Measurements from ENCODE around the gene TMEM208. TPM values are rescaled to one million over a fixed set of nuclear protein-coding genes. Genes with fewer than 3 reads are reported as not detected.

The TMEM208 gene
- 10 to 100 TPM; 34.2 to 48.7 (median 45.8) TPM for polyA plus RNA-seq (ENCODE audit: insufficient read length in 3 of 3)
- long read RNA-seq, donor 1, transcript TMEM208-201 (6 exons, 793 nt) = major isoform, 15 of 23 reads
- long read RNA-seq, donor 1, partial matches to known transcripts = 7 of 23 reads
- long read RNA-seq, donor 1, other reads (novel, unspliced or antisense) = 0 of 23 reads
- long read RNA-seq, donor 2, transcript TMEM208-201 (6 exons, 793 nt) = major isoform, 24 of 36 reads
- long read RNA-seq, donor 2, partial matches to known transcripts = 7 of 36 reads
- long read RNA-seq, donor 2, other reads (novel, unspliced or antisense) = 0 of 36 reads
- long read RNA-seq, donor 3, transcript TMEM208-201 (6 exons, 793 nt) = major isoform, 48 of 64 reads
- long read RNA-seq, donor 3, transcript TMEM208-203 (6 exons, 775 nt) = minor isoform, 5 of 64 reads
- long read RNA-seq, donor 3, partial matches to known transcripts = 9 of 64 reads
- long read RNA-seq, donor 3, other reads (novel, unspliced or antisense) = 0 of 64 reads
- long read RNA-seq, donor 4, transcript TMEM208-201 (6 exons, 793 nt) = major isoform, 31 of 35 reads
- long read RNA-seq, donor 4, partial matches to known transcripts = 0 of 35 reads
- long read RNA-seq, donor 4, other reads (novel, unspliced or antisense) = 0 of 35 reads
- long read RNA-seq, donor 5 = 0 reads
- long read RNA-seq, donor 6, transcript TMEM208-201 (6 exons, 793 nt) = major isoform, 27 of 39 reads
- long read RNA-seq, donor 6, transcript TMEM208-203 (6 exons, 775 nt) = minor isoform, 6 of 39 reads
- long read RNA-seq, donor 6, partial matches to known transcripts = 5 of 39 reads
- long read RNA-seq, donor 6, other reads (novel, unspliced or antisense) = 0 of 39 reads
- long read RNA-seq, donor 7, transcript TMEM208-201 (6 exons, 793 nt) = major isoform, 34 of 49 reads
- long read RNA-seq, donor 7, partial matches to known transcripts = 6 of 49 reads
- long read RNA-seq, donor 7, other reads (novel, unspliced or antisense) = 0 of 49 reads
- long read RNA-seq, donor 8 = 0 reads
- long read RNA-seq, donor 9, transcript TMEM208-212 (5 exons, 915 nt) = minor isoform, 5 of 47 reads
- long read RNA-seq, donor 9, transcript TMEM208-201 (6 exons, 793 nt) = major isoform, 35 of 47 reads
- long read RNA-seq, donor 9, partial matches to known transcripts = 0 of 47 reads
- long read RNA-seq, donor 9, other reads (novel, unspliced or antisense) = 0 of 47 reads
- long read RNA-seq, donor 10, transcript TMEM208-201 (6 exons, 793 nt) = major isoform, 25 of 39 reads
- long read RNA-seq, donor 10, partial matches to known transcripts = 6 of 39 reads
- long read RNA-seq, donor 10, other reads (novel, unspliced or antisense) = 0 of 39 reads
- long read RNA-seq, donor 11, transcript TMEM208-201 (6 exons, 793 nt) = major isoform, 35 of 40 reads
- long read RNA-seq, donor 11, partial matches to known transcripts = 0 of 40 reads
- long read RNA-seq, donor 11, other reads (novel, unspliced or antisense) = 0 of 40 reads
- long read RNA-seq, donor 12, transcript TMEM208-201 (6 exons, 793 nt) = major isoform, 13 of 18 reads
- long read RNA-seq, donor 12, partial matches to known transcripts = 0 of 18 reads
- long read RNA-seq, donor 12, other reads (novel, unspliced or antisense) = 0 of 18 reads
- long read RNA-seq, donor 13 = 0 reads
- long read RNA-seq, donor 14, transcript TMEM208-201 (6 exons, 793 nt) = major isoform, 32 of 37 reads
- long read RNA-seq, donor 14, partial matches to known transcripts = 0 of 37 reads
- long read RNA-seq, donor 14, other reads (novel, unspliced or antisense) = 0 of 37 reads
- long read RNA-seq, donor 15, transcript TMEM208-201 (6 exons, 793 nt) = major isoform, 13 of 23 reads
- long read RNA-seq, donor 15, partial matches to known transcripts = 6 of 23 reads
- long read RNA-seq, donor 15, other reads (novel, unspliced or antisense) = 0 of 23 reads
- long read RNA-seq, donor 16, transcript TMEM208-201 (6 exons, 793 nt) = major isoform, 74 of 96 reads
- long read RNA-seq, donor 16, partial matches to known transcripts = 12 of 96 reads
- long read RNA-seq, donor 16, other reads (novel, unspliced or antisense) = 0 of 96 reads

- peak; percentile 94 to 100 (median 99) for DNase-seq (ENCODE audit: extremely low read depth in 1 of 11, low read depth in 9 of 11, low spot score in 4 of 11)
Measured at GRCh38 chr16:67226804-67227566, at the start of gene TMEM208. Gene TMEM208 (plus strand): TSS chr16:67227130. CDS start chr16:67227219, 89 bp downstream.

- no peak for DNase-seq (ENCODE audit: extremely low read depth in 1 of 11, low read depth in 9 of 11, low spot score in 4 of 11)
Measured at GRCh38 chr16:67177743-67178699, 48.9 kb upstream of the TMEM208 start.

DNA sequence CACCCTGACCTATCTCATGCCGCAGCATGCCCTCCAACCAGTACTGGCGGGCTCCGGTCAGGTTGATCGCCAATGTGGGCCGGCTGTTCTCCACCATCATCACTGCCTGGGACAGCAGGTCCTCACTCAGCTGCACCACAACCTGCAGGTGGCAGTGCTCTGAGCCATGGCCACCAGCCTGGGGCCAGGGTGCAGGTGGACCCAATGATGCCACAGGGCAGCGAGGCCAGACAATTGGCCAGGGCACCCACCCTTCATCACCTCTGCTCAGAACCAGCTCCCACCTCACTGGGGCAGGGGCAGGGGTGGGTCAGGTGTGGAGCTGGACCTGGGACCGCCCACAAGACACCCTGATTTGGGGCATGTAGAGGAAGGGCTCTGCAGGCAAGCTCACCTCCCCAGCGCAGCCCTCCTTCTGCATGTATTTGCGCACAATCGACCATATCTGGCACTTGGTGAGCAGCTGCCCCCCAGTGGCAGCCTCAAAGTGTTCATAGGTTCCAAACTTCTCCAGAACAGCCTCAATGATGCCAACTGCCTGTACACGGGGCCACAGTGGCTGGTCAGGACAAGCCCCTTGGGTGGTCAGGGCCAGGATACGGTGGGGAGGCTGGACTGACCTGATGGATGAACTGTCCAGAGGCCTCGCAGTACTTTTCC is 47.4 kb upstream of the TMEM208 start:
- DNase-seq (ENCODE audit: extremely low read depth in 1 of 11, low read depth in 9 of 11, low spot score in 4 of 11) = no peak

GRCh38 chr16:67180166-67180565 is 46.8 kb upstream of the TMEM208 start:
- no peak for DNase-seq (ENCODE audit: extremely low read depth in 1 of 11, low read depth in 9 of 11, low spot score in 4 of 11)

- DNase-seq (ENCODE audit: extremely low read depth in 1 of 11, low read depth in 9 of 11, low spot score in 4 of 11) = no peak
Measured at GRCh38 chr16:67181346-67181745, 45.6 kb upstream of the TMEM208 start.

GRCh38 chr16:67182288-67182687 is 44.6 kb upstream of the TMEM208 start:
- no peak for DNase-seq (ENCODE audit: extremely low read depth in 1 of 11, low read depth in 9 of 11, low spot score in 4 of 11)

GRCh38 chr16:67183284-67183626 is 43.7 kb upstream of the TMEM208 start:
- no peak for DNase-seq (ENCODE audit: extremely low read depth in 1 of 11, low read depth in 9 of 11, low spot score in 4 of 11)

- DNase-seq (ENCODE audit: extremely low read depth in 1 of 11, low read depth in 9 of 11, low spot score in 4 of 11) = peak; percentile 89 to 96 (median 95)
Measured at GRCh38 chr16:67183627-67184452, 43.1 kb upstream of the TMEM208 start, which contains the start of gene MATCAP1. Gene MATCAP1 (minus strand): TSS chr16:67183963. CDS start chr16:67180610, 3,353 bp downstream.

- DNase-seq (ENCODE audit: extremely low read depth in 1 of 11, low read depth in 9 of 11, low spot score in 4 of 11) = no peak
Measured at GRCh38 chr16:67184453-67184994, 42.4 kb upstream of the TMEM208 start.

DNA sequence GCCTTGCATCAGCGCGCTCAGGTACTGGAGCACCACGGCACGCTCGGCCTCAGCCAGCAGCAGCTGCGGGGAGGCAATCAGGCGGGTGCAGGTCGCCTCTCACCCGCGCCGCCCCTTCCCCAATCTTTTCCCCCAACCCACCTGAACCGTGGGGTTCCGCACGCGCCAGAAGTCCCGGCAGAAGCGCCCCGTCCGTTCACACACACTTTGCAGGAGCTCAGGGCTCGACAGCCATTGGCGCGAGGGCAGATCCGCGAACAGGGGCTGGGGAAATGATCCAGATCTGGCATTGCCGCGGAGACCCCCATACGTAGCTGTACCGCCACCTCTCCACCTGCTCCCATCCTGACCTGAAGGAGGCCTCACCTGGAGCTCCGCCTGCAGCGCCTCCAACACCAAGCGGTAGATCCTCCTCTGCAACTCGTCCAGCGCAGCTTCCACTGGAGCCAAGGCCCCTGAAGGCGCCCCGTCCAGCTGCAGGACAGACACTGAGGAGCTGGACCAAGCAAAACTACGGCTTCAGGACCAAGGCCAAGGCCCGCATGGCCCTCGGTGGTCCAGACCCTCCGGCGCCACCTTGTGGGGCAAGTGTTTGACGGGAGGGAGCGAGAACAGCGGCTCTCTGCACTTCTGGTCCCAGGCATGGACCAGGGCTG is 41.8 kb upstream of the TMEM208 start:
- peak in 10 of 11 donors; percentile 79 to 91 (median 84) for DNase-seq (ENCODE audit: extremely low read depth in 1 of 11, low read depth in 9 of 11, low spot score in 4 of 11)

GRCh38 chr16:67185651-67186134 is 41.2 kb upstream of the TMEM208 start:
- no peak for DNase-seq (ENCODE audit: extremely low read depth in 1 of 11, low read depth in 9 of 11, low spot score in 4 of 11)

DNA sequence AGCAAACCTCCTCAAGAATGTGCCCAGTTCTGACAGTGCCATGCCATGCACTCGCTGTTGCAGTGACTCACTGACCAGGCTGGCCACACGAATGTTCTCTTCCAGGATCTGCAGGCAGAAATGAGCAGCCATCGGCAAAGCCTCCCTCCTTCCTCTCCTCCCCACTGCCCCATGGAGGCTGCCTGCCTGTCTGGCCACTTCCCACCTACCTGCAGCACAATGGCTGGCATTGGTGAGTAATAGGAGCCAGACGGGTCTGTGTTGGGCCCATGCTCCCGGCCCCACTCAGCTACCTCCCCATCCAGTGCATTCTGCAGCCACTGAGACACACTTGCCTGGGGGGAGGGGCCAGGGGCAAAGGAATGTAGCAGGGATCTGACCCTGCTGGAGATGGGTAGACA is 40.4 kb upstream of the TMEM208 start:
- DNase-seq (ENCODE audit: extremely low read depth in 1 of 11, low read depth in 9 of 11, low spot score in 4 of 11) = no peak

- DNase-seq (ENCODE audit: extremely low read depth in 1 of 11, low read depth in 9 of 11, low spot score in 4 of 11) = no peak
Measured at GRCh38 chr16:67187175-67187890, 39.6 kb upstream of the TMEM208 start.
